ENCODE data around the gene DNAJA1. TPM values are rescaled to one million over a fixed set of nuclear protein-coding genes. Genes with fewer than 3 reads are reported as not detected.

The DNAJA1 gene
- total and polyA plus RNA-seq, 4 donors: 60.9 to 96.6 (median 73.4) TPM

DNA sequence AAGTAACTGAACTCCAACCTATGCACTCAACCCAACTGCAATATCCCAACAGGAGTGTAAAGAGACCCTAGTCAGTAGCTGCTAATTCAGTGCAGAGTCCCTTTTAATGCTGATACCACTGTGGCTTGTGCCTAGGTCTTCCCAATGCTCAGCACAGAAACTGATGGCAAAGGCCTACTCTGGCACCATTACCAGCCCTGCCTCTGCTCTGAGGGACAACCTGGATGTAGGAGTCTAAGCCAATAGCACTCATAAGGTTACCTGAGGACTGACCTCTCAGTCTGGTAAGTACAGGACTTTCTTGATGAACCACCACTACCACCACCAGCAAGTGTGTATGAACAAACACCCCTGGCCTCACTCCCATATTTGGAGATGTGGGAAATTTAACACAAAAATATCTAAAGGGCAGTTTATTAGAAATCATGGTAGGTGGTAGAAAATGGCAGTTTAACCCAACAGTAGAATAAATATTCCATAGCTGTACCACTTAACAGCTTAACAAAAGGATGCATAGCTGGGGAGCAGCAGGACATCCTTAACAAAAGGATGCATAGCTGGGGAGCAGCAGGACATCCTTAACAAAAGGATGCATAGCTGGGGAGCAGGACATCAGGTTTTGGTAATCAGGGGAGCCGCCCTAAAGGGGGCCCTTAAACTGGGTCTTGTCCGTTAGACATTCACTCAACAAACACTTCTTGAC, 11.0 kb upstream of the DNAJA1 start:
- DNase-seq (ENCODE audit: low spot score): no peak
- WGBS: 89% methylated on average over 2 of the region's 2 CpGs

More for the DNA sequence above, 11.0 kb upstream of the DNAJA1 start:
- no peak for TF ChIP-seq TAF1 (conservative IDR thresholded peaks at IDR 0.05)
- TF ChIP-seq NR2F2 (IDR thresholded peaks at IDR 0.05): no peak
- TF ChIP-seq HNF4G (IDR thresholded peaks at IDR 0.05): no peak
- TF ChIP-seq SP1 (IDR thresholded peaks at IDR 0.05): no peak
- TF ChIP-seq, protein P1, sequence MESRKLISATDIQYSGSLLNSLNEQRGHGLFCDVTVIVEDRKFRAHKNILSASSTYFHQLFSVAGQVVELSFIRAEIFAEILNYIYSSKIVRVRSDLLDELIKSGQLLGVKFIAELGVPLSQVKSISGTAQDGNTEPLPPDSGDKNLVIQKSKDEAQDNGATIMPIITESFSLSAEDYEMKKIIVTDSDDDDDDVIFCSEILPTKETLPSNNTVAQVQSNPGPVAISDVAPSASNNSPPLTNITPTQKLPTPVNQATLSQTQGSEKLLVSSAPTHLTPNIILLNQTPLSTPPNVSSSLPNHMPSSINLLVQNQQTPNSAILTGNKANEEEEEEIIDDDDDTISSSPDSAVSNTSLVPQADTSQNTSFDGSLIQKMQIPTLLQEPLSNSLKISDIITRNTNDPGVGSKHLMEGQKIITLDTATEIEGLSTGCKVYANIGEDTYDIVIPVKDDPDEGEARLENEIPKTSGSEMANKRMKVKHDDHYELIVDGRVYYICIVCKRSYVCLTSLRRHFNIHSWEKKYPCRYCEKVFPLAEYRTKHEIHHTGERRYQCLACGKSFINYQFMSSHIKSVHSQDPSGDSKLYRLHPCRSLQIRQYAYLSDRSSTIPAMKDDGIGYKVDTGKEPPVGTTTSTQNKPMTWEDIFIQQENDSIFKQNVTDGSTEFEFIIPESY (IDR thresholded peaks at IDR 0.05): no peak
- TF ChIP-seq YY1 (IDR thresholded peaks at IDR 0.05): no peak
- TF ChIP-seq, protein P2, sequence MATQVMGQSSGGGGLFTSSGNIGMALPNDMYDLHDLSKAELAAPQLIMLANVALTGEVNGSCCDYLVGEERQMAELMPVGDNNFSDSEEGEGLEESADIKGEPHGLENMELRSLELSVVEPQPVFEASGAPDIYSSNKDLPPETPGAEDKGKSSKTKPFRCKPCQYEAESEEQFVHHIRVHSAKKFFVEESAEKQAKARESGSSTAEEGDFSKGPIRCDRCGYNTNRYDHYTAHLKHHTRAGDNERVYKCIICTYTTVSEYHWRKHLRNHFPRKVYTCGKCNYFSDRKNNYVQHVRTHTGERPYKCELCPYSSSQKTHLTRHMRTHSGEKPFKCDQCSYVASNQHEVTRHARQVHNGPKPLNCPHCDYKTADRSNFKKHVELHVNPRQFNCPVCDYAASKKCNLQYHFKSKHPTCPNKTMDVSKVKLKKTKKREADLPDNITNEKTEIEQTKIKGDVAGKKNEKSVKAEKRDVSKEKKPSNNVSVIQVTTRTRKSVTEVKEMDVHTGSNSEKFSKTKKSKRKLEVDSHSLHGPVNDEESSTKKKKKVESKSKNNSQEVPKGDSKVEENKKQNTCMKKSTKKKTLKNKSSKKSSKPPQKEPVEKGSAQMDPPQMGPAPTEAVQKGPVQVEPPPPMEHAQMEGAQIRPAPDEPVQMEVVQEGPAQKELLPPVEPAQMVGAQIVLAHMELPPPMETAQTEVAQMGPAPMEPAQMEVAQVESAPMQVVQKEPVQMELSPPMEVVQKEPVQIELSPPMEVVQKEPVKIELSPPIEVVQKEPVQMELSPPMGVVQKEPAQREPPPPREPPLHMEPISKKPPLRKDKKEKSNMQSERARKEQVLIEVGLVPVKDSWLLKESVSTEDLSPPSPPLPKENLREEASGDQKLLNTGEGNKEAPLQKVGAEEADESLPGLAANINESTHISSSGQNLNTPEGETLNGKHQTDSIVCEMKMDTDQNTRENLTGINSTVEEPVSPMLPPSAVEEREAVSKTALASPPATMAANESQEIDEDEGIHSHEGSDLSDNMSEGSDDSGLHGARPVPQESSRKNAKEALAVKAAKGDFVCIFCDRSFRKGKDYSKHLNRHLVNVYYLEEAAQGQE (IDR thresholded peaks at IDR 0.05): no peak
- no peak for TF ChIP-seq RXRA (IDR thresholded peaks at IDR 0.05)
- TF ChIP-seq, protein P3, sequence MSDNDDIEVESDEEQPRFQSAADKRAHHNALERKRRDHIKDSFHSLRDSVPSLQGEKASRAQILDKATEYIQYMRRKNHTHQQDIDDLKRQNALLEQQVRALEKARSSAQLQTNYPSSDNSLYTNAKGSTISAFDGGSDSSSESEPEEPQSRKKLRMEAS (IDR thresholded peaks at IDR 0.05): no peak
- TF ChIP-seq FOXA2 (IDR thresholded peaks at IDR 0.05): no peak
- TF ChIP-seq, protein P4, sequence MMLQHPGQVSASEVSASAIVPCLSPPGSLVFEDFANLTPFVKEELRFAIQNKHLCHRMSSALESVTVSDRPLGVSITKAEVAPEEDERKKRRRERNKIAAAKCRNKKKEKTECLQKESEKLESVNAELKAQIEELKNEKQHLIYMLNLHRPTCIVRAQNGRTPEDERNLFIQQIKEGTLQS (IDR thresholded peaks at IDR 0.05): no peak
- no peak for TF ChIP-seq RAD21 (IDR thresholded peaks at IDR 0.05)
- TF ChIP-seq, protein P5, sequence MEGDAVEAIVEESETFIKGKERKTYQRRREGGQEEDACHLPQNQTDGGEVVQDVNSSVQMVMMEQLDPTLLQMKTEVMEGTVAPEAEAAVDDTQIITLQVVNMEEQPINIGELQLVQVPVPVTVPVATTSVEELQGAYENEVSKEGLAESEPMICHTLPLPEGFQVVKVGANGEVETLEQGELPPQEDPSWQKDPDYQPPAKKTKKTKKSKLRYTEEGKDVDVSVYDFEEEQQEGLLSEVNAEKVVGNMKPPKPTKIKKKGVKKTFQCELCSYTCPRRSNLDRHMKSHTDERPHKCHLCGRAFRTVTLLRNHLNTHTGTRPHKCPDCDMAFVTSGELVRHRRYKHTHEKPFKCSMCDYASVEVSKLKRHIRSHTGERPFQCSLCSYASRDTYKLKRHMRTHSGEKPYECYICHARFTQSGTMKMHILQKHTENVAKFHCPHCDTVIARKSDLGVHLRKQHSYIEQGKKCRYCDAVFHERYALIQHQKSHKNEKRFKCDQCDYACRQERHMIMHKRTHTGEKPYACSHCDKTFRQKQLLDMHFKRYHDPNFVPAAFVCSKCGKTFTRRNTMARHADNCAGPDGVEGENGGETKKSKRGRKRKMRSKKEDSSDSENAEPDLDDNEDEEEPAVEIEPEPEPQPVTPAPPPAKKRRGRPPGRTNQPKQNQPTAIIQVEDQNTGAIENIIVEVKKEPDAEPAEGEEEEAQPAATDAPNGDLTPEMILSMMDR (IDR thresholded peaks at IDR 0.05; ENCODE audit: low read depth, low read length, missing input control): no peak
- TF ChIP-seq FOXA1 (IDR thresholded peaks at IDR 0.05): no peak
- no peak for TF ChIP-seq EGR1 (IDR thresholded peaks at IDR 0.05; ENCODE audit: low read depth in 2 of 2)
- TF ChIP-seq HNF4A (conservative IDR thresholded peaks at IDR 0.05): no peak
- no peak for TF ChIP-seq JUND (IDR thresholded peaks at IDR 0.05)
- TF ChIP-seq GABPA (IDR thresholded peaks at IDR 0.05 in 1 of 2, conservative IDR thresholded peaks at IDR 0.05 in 1 of 2): no peak
- Histone ChIP-seq H3K36me3 (ENCODE audit: control insufficient read depth in 4 of 4, insufficient read depth in 3 of 4, low read depth in 1 of 4, low read length in 3 of 4) (no peaks in the 10 kb centered on the region), H3K27me3 (ENCODE audit: control insufficient read depth in 4 of 4, insufficient read depth in 4 of 4, low read length in 3 of 4) (no peaks in the 10 kb centered on the region), H3K4me1 (ENCODE audit: control insufficient read depth in 4 of 4, insufficient read depth in 4 of 4, low read length in 3 of 4) (no peaks in the 10 kb centered on the region), H3K4me3 (ENCODE audit: low read depth in 1 of 3, low read length in 3 of 3) (no peak overlapping the region), H3K9ac (ENCODE audit: low read depth in 1 of 2, low read length in 2 of 2) (no peak overlapping the region), H3K27ac (ENCODE audit: low read depth in 1 of 2, low read length in 2 of 2) (no peak overlapping the region), H3K9me3 (ENCODE audit: control insufficient read depth in 4 of 4, low read length in 3 of 4) (no peaks in the 10 kb centered on the region)

All from liver (tissue), 9 donors.